NB4 (cell line): ENCODE results near the gene NRN1.

ENCODE experiments used
- CTCF ChIP-seq: IDR thresholded peaks from one replicate; pipeline ENCODE4 v1.5.1; 2012; ENCODE audit warnings: low read depth, low read length
- POLR2A ChIP-seq: IDR thresholded peaks from 2 replicates; pipeline ENCODE4 v1.6.1; 2011; ENCODE audit warnings: mild to moderate bottlenecking; ENCODE audit not compliant: insufficient read length; ENCODE audit errors: extremely low read depth

- TF ChIP-seq CTCF: no peak
- no peak for TF ChIP-seq POLR2A
Measured at GRCh38 chr6:6004390-6004995, 2.2 kb downstream of the NRN1 start.
